UCSD-AML1 (cell line): Measurements from ENCODE around the gene GIPR.
"Not testable (repeated sequence)": the region's sequence is repeated elsewhere in the genome, so short reads cannot be mapped to it uniquely, and the experiment has no call there.

Experiments used
- DNase-seq: peaks from one replicate; lab custom pipeline; 2025; ENCODE audit not compliant: unreplicated experiment; lab: John Stamatoyannopoulos, UW

Gene GIPR

GRCh38 chr19:45667620-45668341, at the start of gene GIPR:
Gene GIPR (plus strand): TSS chr19:45668221. CDS start chr19:45669521, 1,300 bp downstream.
- peak; percentile 27 for DNase-seq

GRCh38 chr19:45621389-45621788, 46.6 kb upstream of the GIPR start:
- DNase-seq, result no peak

GRCh38 chr19:45621976-45622503, 46.0 kb upstream of the GIPR start:
- DNase-seq, result no peak

- no peak for DNase-seq
Observed at GRCh38 chr19:45623984-45624383, 44.0 kb upstream of the GIPR start.

- DNase-seq, result not testable (repeated sequence)
Observed at GRCh38 chr19:45628219-45628618, 39.8 kb upstream of the GIPR start.

GRCh38 chr19:45629704-45630103, 38.3 kb upstream of the GIPR start:
- DNase-seq, result no peak

GRCh38 chr19:45630463-45630862, 37.6 kb upstream of the GIPR start:
- no peak for DNase-seq

GRCh38 chr19:45632468-45633196, 35.4 kb upstream of the GIPR start:
- DNase-seq, result no peak

- no peak for DNase-seq
Observed at GRCh38 chr19:45636275-45636674, 31.7 kb upstream of the GIPR start.

GRCh38 chr19:45636902-45637301, 31.1 kb upstream of the GIPR start:
- no peak for DNase-seq

- DNase-seq, result no peak
Observed at GRCh38 chr19:45637890-45638667, 29.9 kb upstream of the GIPR start.

GRCh38 chr19:45638930-45639729, 28.9 kb upstream of the GIPR start, which contains the start of gene EML2:
Gene EML2 (minus strand): TSS chr19:45639397. CDS start chr19:45639376, 21 bp downstream.
- peak; percentile 70 for DNase-seq

- no peak for DNase-seq
Observed at GRCh38 chr19:45640849-45641273, 27.2 kb upstream of the GIPR start.

- DNase-seq, result peak; percentile 92
Observed at GRCh38 chr19:45641274-45642105, 26.5 kb upstream of the GIPR start.

- peak; percentile 90 for DNase-seq
Observed at GRCh38 chr19:45643024-45643926, 24.7 kb upstream of the GIPR start.

GRCh38 chr19:45643927-45644771, 23.9 kb upstream of the GIPR start:
- no peak for DNase-seq

- no peak for DNase-seq
Observed at GRCh38 chr19:45645068-45645630, 22.9 kb upstream of the GIPR start.
